Thyroid gland (tissue), 4 donors: ENCODE measurements around the gene PPP2R5B. TPM values are rescaled to one million over a fixed set of nuclear protein-coding genes. Genes with fewer than 3 reads are reported as not detected.

ENCODE experiments used
- DNase-seq, 2 donors: peaks; one replicate each; pipeline ENCODE4 v3.0.0-alpha.2; 2019
- H3K27ac ChIP-seq, 3 donors: fragments of 200-600 bp; sonication (generic); 1 replicate in 2 of 3; 2 replicates in 1 of 3; pipeline ENCODE4 v1.5.1; 2016 to 2019; ENCODE audit warnings: mild to moderate bottlenecking in 1 of 3, moderate library complexity in 1 of 3
- H3K27me3 ChIP-seq: fragments of 200-600 bp; sonication (generic); one replicate; pipeline ENCODE4 v1.5.1; 2019
- H3K36me3 ChIP-seq, 2 donors: fragments of 200-600 bp; sonication (generic); one replicate each; pipeline ENCODE4 v1.5.1; 2016 to 2019
- H3K4me1 ChIP-seq, 2 donors: fragments of 200-600 bp; sonication (generic); one replicate each; pipeline ENCODE4 v1.5.1; 2017 to 2019
- H3K4me3 ChIP-seq, 3 donors: fragments of 200-600 bp; sonication (generic); replicated peaks in 1 of 3; 1 replicate in 2 of 3; 2 replicates in 1 of 3; pipeline ENCODE4 v1.5.1; 2016; ENCODE audit warnings: mild to moderate bottlenecking in 1 of 3
- H3K9me3 ChIP-seq: fragments of 200-600 bp; sonication (generic); one replicate; pipeline ENCODE4 v1.5.1; 2017
- POLR2A ChIP-seq, 2 donors: fragments of 450-650 bp; IDR thresholded peaks; one replicate each; pipeline ENCODE4 v1.6.1; 2017; ENCODE audit warnings: antibody characterized with exemption in 2 of 2, mild to moderate bottlenecking in 2 of 2, moderate library complexity in 1 of 2
- WGBS, 2 donors: methylation state at CpG; one replicate each; pipeline ENCODE4 v1.1.5; 2017; 5-methylcytosine and 5-hydroxymethylcytosine counted together
- intact Hi-C: fragments of 100-400 bp; cut with DNase I; formaldehyde crosslinking; loops from one replicate; pipeline ENCODE4 v1.15.1; 2023
- total RNA-seq, 4 donors: library from RNA; depleted of rRNA; stranded (reverse); fragments of >200 nt; gene quantifications; one replicate each; pipeline ENCODE4 v1.2.3, GENCODE V29; 2016
- TF ChIP-seq, protein P1 (sequence below), 6 experiments: fragments of 200-600 bp in 3 of 6; fragments of 450-650 bp in 3 of 6; sonication (generic) in 3 of 6; IDR thresholded peaks; one replicate each; pipeline ENCODE4 v1.5.1; 2016 to 2019; ENCODE audit warnings: antibody characterized with exemption in 6 of 6, mild to moderate bottlenecking in 2 of 6, inconsistent platforms in 1 of 6, moderate library complexity in 1 of 6

Gene PPP2R5B
- total RNA-seq, 4 donors from 2014 or later: 14.8 to 30.1 (median 21.7) TPM

DNA sequence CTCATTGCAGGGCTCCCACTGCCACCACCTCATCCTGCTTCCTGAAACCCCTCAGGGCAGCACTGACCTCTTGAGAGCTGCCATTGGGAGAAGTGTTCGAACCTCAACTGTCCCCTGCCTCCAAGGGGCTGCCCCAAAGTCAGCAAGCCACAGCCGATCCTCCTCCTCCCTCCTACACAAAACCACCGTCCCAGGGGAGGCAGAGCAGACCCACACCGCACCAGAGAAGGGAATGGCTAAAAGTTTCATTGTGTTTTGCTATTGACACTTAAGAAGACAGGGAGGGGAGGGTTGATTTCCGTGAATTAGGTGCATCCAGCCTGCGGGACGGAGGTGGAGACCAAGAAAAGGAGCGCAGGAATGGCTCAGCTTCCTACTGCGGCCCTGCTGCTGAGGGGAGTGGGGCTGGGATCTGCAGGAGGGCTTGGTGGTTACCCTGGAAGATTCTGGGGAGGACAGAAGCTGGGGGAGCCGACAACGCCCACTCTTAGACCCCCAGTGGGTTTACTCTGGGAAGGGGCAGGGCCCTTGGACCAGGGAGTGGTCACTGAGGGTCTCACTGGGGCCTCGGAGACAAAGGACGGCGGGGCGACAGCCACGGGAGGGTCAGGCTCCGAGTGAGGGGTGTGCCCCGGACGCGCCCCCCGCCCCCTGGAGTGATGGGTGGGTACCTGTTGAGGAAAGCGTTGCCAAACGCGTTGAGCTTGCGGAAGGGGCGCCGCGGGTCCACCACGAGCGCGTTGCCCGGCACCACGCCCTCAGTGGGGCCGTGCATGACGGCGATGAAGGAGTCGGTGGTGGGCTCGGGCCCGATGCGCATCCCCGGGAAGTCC, 46.9 kb upstream of the PPP2R5B start:
- peaks cover 37 to 38% of the 10 kb centered on the region in 2 donors for H3K4me1 ChIP-seq
- 0 to 1% methylated on average over 11 to 25 of the region's 41 CpGs for WGBS, 2 donors
- TF ChIP-seq, protein P1, sequence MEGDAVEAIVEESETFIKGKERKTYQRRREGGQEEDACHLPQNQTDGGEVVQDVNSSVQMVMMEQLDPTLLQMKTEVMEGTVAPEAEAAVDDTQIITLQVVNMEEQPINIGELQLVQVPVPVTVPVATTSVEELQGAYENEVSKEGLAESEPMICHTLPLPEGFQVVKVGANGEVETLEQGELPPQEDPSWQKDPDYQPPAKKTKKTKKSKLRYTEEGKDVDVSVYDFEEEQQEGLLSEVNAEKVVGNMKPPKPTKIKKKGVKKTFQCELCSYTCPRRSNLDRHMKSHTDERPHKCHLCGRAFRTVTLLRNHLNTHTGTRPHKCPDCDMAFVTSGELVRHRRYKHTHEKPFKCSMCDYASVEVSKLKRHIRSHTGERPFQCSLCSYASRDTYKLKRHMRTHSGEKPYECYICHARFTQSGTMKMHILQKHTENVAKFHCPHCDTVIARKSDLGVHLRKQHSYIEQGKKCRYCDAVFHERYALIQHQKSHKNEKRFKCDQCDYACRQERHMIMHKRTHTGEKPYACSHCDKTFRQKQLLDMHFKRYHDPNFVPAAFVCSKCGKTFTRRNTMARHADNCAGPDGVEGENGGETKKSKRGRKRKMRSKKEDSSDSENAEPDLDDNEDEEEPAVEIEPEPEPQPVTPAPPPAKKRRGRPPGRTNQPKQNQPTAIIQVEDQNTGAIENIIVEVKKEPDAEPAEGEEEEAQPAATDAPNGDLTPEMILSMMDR (IDR thresholded peaks at IDR 0.05): no peak
- TF ChIP-seq POLR2A (IDR thresholded peaks at IDR 0.05): no peak
- DNase-seq: peak in 1 of 2 donors; percentile 15
- no peaks in the 10 kb centered on the region for H3K27me3 ChIP-seq
- no peaks in the 10 kb centered on the region for H3K9me3 ChIP-seq
- H3K4me3 ChIP-seq: peak overlapping the region; percentile 75 to 97 (median 97)
- intact Hi-C loops: no loop called here
- peaks cover 10 to 14% of the 10 kb centered on the region in 2 donors for H3K36me3 ChIP-seq
- peak overlapping the region; percentile 9 to 80 (median 77) for H3K27ac ChIP-seq

DNA sequence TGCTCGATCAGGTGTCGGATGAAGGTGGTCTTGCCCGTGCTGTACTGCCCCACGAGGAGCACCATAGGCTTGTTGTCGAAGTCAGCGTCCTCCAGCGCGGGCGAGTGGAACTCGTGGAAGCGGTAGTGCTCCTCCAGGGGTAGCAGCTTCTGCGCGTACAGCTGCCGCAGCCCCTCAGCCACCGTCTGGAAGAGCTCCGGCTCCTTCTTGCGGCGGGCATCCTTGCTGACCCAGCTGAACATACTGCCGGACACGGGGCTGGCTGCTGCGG, 46.3 kb upstream of the PPP2R5B start:
- no peaks in the 10 kb centered on the region for H3K9me3 ChIP-seq
- H3K4me1 ChIP-seq: peaks cover 34 to 38% of the 10 kb centered on the region in 2 donors
- H3K36me3 ChIP-seq: peaks cover 5 to 8% of the 10 kb centered on the region in 2 donors
- H3K4me3 ChIP-seq: peak overlapping the region; percentile 75 to 97 (median 97)
- no peak for DNase-seq
- intact Hi-C loops: no loop called here
- TF ChIP-seq, protein P1 (IDR thresholded peaks at IDR 0.05): peak in 1 of 6 experiments; percentile 20
- no peak for TF ChIP-seq POLR2A (IDR thresholded peaks at IDR 0.05)
- WGBS, 2 donors: 0% methylated on average over 4 of the region's 21 CpGs; no CpG with 5 or more reads in 1 of the 2 donors
- no peaks in the 10 kb centered on the region for H3K27me3 ChIP-seq
- H3K27ac ChIP-seq: peak overlapping the region; percentile 9 to 80 (median 77)

DNA sequence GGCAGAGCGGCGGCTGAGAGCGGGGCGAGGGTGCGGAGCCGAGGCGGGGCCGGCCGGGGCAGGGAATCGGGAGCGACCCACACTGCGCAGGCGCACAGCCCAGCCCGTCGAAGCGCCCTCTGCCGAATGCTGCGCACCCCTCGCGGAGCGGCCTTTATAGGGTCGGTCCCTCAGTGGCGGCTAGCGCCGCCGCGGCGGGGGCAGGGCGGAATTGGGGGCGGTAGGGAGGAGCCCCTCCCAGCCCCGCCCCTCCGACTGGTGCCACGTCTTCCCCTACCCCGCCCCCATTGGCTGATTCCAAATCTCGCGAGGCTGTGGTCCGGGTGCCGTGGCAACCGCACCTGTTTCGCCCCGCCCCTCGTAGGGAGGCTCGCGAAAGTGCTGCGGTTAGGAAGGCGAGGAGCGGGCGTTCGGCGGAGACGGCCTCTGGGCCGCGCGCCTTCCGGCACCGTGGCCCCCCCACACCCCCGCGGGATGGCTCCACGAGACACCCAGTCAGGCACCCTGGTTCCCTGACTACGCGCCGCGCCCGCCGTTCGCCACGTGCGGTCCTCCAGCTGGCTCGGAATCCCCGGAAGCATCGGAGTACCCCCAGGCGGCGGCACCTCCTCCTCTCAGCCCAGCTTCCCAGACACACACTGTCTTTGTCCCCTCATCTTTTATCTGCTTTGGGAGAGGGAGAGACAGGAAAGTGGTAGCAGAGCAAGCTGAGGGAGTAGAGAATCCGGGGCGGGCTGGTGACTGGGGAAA, 45.8 kb upstream of the PPP2R5B start, which contains the start of gene EHD1:
Gene EHD1, minus strand, starts transcription at position 128 of the 750 bp plus-strand sequence. CDS start 157 bp downstream, outside the sequence.
- DNase-seq: peak; percentile 99
- Histone ChIP-seq H3K27ac (peak within 1 kb of the TSS; percentile 77 to 80 (median 79)), H3K36me3 (peaks cover 0 to 3% of the 10 kb centered on the region in 2 donors), H3K27me3 (no peaks in the 10 kb centered on the region), H3K4me1 (peaks cover 33 to 38% of the 10 kb centered on the region in 2 donors), H3K4me3 (peak within 1 kb of the TSS; percentile 75 to 97 (median 97)), H3K9me3 (no peaks in the 10 kb centered on the region)
- TF ChIP-seq, protein P1 (IDR thresholded peaks at IDR 0.05): peak in 3 of 6 experiments; percentile 15 to 42 (median 40)
- TF ChIP-seq POLR2A (IDR thresholded peaks at IDR 0.05): peak; percentile 99 to 100
- 1% methylated on average over 21 to 50 of the region's 75 CpGs for WGBS, 2 donors
- intact Hi-C loops: no loop called here

DNA sequence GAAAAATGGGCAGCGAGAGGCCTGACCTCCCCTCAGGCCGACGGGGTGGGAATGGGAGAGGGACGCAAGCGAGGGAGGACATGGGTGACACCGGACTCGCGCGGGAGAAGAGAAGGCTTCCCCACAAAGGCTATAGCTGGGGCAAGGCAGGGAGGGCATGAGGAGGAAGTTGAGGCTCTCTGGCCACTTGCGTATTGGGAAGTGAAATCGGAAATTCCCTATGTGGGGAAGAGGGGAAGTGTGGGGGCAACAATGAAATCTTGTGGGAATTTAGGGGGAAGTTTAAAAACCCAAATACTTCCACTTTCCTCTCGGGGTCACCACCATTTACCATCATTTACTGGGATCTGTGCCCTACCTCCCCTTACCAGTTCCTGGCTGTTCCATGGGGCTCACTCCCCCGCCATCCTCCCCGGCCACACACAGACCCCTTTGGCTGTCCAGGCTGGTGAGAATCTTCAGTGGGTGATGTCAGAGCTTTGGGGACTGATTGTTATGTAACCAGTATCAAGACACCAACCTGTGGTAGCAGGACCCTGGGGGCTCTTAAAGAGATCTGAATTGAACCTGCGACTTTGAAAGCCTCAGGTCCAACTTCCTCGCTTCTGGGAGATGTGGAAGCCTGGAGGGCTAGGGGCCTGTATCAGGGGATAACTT, 45.1 kb upstream of the PPP2R5B start:
- Histone ChIP-seq H3K27ac (peak overlapping the region; percentile 59 to 79 (median 75)), H3K4me1 (peaks cover 32 to 36% of the 10 kb centered on the region in 2 donors), H3K27me3 (no peaks in the 10 kb centered on the region), H3K9me3 (no peaks in the 10 kb centered on the region), H3K4me3 (peak overlapping the region; percentile 23 to 66 (median 58)), H3K36me3 (no peaks in the 10 kb centered on the region)
- 21% methylated on average over 16 of the region's 16 CpGs for WGBS, 2 donors
- TF ChIP-seq POLR2A (IDR thresholded peaks at IDR 0.05): no peak
- TF ChIP-seq, protein P1 (IDR thresholded peaks at IDR 0.05): no peak
- intact Hi-C loops: no loop called here
- no peak for DNase-seq
